Measurements from ENCODE around the gene PCNX4.
"Not testable (repeated sequence)": the region's sequence is repeated elsewhere in the genome, so short reads cannot be mapped to it uniquely, and the experiment has no call there.

The PCNX4 gene

GRCh38 chr14:60091550-60092525 is at the start of gene PCNX4:
Gene PCNX4 (plus strand): TSS chr14:60091923. CDS start chr14:60107639, 15,716 bp downstream.
- peak within 1 kb of the TSS; percentile 95 for H3K4me3 ChIP-seq (ENCODE audit: low read depth, low read length)

- not testable (repeated sequence) for H3K4me3 ChIP-seq (ENCODE audit: low read depth, low read length)
Measured at GRCh38 chr14:60047976-60048375, 43.7 kb upstream of the PCNX4 start.

GRCh38 chr14:60051721-60052221 is 40.0 kb upstream of the PCNX4 start:
- no peak overlapping the region for H3K4me3 ChIP-seq (ENCODE audit: low read depth, low read length)

- no peak overlapping the region for H3K4me3 ChIP-seq (ENCODE audit: low read depth, low read length)
Measured at GRCh38 chr14:60058087-60058486, 33.6 kb upstream of the PCNX4 start.

- no peak overlapping the region for H3K4me3 ChIP-seq (ENCODE audit: low read depth, low read length)
Measured at GRCh38 chr14:60061371-60061770, 30.4 kb upstream of the PCNX4 start.

GRCh38 chr14:60064491-60065072 is 27.1 kb upstream of the PCNX4 start:
- H3K4me3 ChIP-seq (ENCODE audit: low read depth, low read length) = no peak overlapping the region

- no peak overlapping the region for H3K4me3 ChIP-seq (ENCODE audit: low read depth, low read length)
Measured at GRCh38 chr14:60067882-60068281, 23.8 kb upstream of the PCNX4 start.

- no peak overlapping the region for H3K4me3 ChIP-seq (ENCODE audit: low read depth, low read length)
Measured at GRCh38 chr14:60079723-60080122, 12.0 kb upstream of the PCNX4 start.

- no peak overlapping the region for H3K4me3 ChIP-seq (ENCODE audit: low read depth, low read length)
Measured at GRCh38 chr14:60085085-60085484, 6.6 kb upstream of the PCNX4 start.

GRCh38 chr14:60085693-60086092 is 6.0 kb upstream of the PCNX4 start:
- no peak overlapping the region for H3K4me3 ChIP-seq (ENCODE audit: low read depth, low read length)

GRCh38 chr14:60087668-60088067 is 4.1 kb upstream of the PCNX4 start:
- H3K4me3 ChIP-seq (ENCODE audit: low read depth, low read length) = no peak overlapping the region

- H3K4me3 ChIP-seq (ENCODE audit: low read depth, low read length) = no peak overlapping the region
Measured at GRCh38 chr14:60089221-60089620, 2.5 kb upstream of the PCNX4 start.

GRCh38 chr14:60090864-60091519 is 731 bp upstream of the PCNX4 start:
- H3K4me3 ChIP-seq (ENCODE audit: low read depth, low read length) = peak overlapping the region; percentile 95

GRCh38 chr14:60092526-60092920 is 800 bp downstream of the PCNX4 start:
- H3K4me3 ChIP-seq (ENCODE audit: low read depth, low read length) = peak overlapping the region; percentile 95

- H3K4me3 ChIP-seq (ENCODE audit: low read depth, low read length) = peak overlapping the region; percentile 95
Measured at GRCh38 chr14:60093080-60093479, 1.4 kb downstream of the PCNX4 start.

GRCh38 chr14:60093606-60094005 is 1.9 kb downstream of the PCNX4 start:
- peak overlapping the region; percentile 95 for H3K4me3 ChIP-seq (ENCODE audit: low read depth, low read length)

- H3K4me3 ChIP-seq (ENCODE audit: low read depth, low read length) = no peak overlapping the region
Measured at GRCh38 chr14:60094306-60094897, 2.7 kb downstream of the PCNX4 start.

GRCh38 chr14:60095231-60095630 is 3.5 kb downstream of the PCNX4 start:
- no peak overlapping the region for H3K4me3 ChIP-seq (ENCODE audit: low read depth, low read length)

- H3K4me3 ChIP-seq (ENCODE audit: low read depth, low read length) = no peak overlapping the region
Measured at GRCh38 chr14:60095781-60096450, 4.2 kb downstream of the PCNX4 start.

GRCh38 chr14:60097974-60098373 is 6.3 kb downstream of the PCNX4 start:
- no peak overlapping the region for H3K4me3 ChIP-seq (ENCODE audit: low read depth, low read length)
